Thyroid gland (tissue), 4 donors: ENCODE results near the gene TAAR9. TPM values are rescaled to one million over a fixed set of nuclear protein-coding genes. Genes with fewer than 3 reads are reported as not detected.
"Not testable (repeated sequence)": the region's sequence is repeated elsewhere in the genome, so short reads cannot be mapped to it uniquely, and the experiment has no call there.

Experiments
- DNase-seq, 2 donors: peaks; one replicate each; pipeline ENCODE4 v3.0.0-alpha.2; 2019
- H3K27ac ChIP-seq, 3 donors: fragments of 200-600 bp; sonication (generic); 1 replicate in 2 of 3; 2 replicates in 1 of 3; pipeline ENCODE4 v1.5.1; 2016 to 2019; ENCODE audit warnings: mild to moderate bottlenecking in 1 of 3, moderate library complexity in 1 of 3
- H3K27me3 ChIP-seq: fragments of 200-600 bp; sonication (generic); one replicate; pipeline ENCODE4 v1.5.1; 2019
- H3K36me3 ChIP-seq, 2 donors: fragments of 200-600 bp; sonication (generic); one replicate each; pipeline ENCODE4 v1.5.1; 2016 to 2019
- H3K4me1 ChIP-seq, 2 donors: fragments of 200-600 bp; sonication (generic); one replicate each; pipeline ENCODE4 v1.5.1; 2017 to 2019
- H3K4me3 ChIP-seq, 3 donors: fragments of 200-600 bp; sonication (generic); replicated peaks in 1 of 3; 1 replicate in 2 of 3; 2 replicates in 1 of 3; pipeline ENCODE4 v1.5.1; 2016; ENCODE audit warnings: mild to moderate bottlenecking in 1 of 3
- H3K9me3 ChIP-seq: fragments of 200-600 bp; sonication (generic); one replicate; pipeline ENCODE4 v1.5.1; 2017
- POLR2A ChIP-seq, 2 donors: fragments of 450-650 bp; IDR thresholded peaks; one replicate each; pipeline ENCODE4 v1.6.1; 2017; ENCODE audit warnings: antibody characterized with exemption in 2 of 2, mild to moderate bottlenecking in 2 of 2, moderate library complexity in 1 of 2
- WGBS, 2 donors: methylation state at CpG; one replicate each; pipeline ENCODE4 v1.1.5; 2017; 5-methylcytosine and 5-hydroxymethylcytosine counted together
- intact Hi-C: fragments of 100-400 bp; cut with DNase I; formaldehyde crosslinking; loops from one replicate; pipeline ENCODE4 v1.15.1; 2023
- total RNA-seq, 4 donors: library from RNA; depleted of rRNA; stranded (reverse); fragments of >200 nt; gene quantifications; one replicate each; pipeline ENCODE4 v1.2.3, GENCODE V29; 2016
- TF ChIP-seq, protein P1 (sequence below), 6 experiments: fragments of 200-600 bp in 3 of 6; fragments of 450-650 bp in 3 of 6; sonication (generic) in 3 of 6; IDR thresholded peaks; one replicate each; pipeline ENCODE4 v1.5.1; 2016 to 2019; ENCODE audit warnings: antibody characterized with exemption in 6 of 6, mild to moderate bottlenecking in 2 of 6, inconsistent platforms in 1 of 6, moderate library complexity in 1 of 6

Gene TAAR9
- total RNA-seq, 4 donors from 2014 or later = not detected

GRCh38 chr6:132526461-132526860 is 11.6 kb upstream of the TAAR9 start:
- Histone ChIP-seq H3K9me3 (no peaks in the 10 kb centered on the region), H3K27ac (no peak overlapping the region), H3K27me3 (peaks cover 3% of the 10 kb centered on the region), H3K4me3 (no peak overlapping the region), H3K4me1 (no peaks in the 10 kb centered on the region), H3K36me3 (no peaks in the 10 kb centered on the region)
- WGBS, 2 donors = 59 to 79% methylated on average over 2 of the region's 2 CpGs
- DNase-seq = no peak
- TF ChIP-seq, protein P1, sequence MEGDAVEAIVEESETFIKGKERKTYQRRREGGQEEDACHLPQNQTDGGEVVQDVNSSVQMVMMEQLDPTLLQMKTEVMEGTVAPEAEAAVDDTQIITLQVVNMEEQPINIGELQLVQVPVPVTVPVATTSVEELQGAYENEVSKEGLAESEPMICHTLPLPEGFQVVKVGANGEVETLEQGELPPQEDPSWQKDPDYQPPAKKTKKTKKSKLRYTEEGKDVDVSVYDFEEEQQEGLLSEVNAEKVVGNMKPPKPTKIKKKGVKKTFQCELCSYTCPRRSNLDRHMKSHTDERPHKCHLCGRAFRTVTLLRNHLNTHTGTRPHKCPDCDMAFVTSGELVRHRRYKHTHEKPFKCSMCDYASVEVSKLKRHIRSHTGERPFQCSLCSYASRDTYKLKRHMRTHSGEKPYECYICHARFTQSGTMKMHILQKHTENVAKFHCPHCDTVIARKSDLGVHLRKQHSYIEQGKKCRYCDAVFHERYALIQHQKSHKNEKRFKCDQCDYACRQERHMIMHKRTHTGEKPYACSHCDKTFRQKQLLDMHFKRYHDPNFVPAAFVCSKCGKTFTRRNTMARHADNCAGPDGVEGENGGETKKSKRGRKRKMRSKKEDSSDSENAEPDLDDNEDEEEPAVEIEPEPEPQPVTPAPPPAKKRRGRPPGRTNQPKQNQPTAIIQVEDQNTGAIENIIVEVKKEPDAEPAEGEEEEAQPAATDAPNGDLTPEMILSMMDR (IDR thresholded peaks at IDR 0.05) = no peak
- no peak for TF ChIP-seq POLR2A (IDR thresholded peaks at IDR 0.05)
- intact Hi-C loops = no loop called here

- Histone ChIP-seq H3K4me3 (no peak overlapping the region), H3K9me3 (no peaks in the 10 kb centered on the region), H3K27me3 (peaks cover 3% of the 10 kb centered on the region), H3K27ac (no peak overlapping the region), H3K4me1 (no peaks in the 10 kb centered on the region), H3K36me3 (no peaks in the 10 kb centered on the region)
- TF ChIP-seq POLR2A (IDR thresholded peaks at IDR 0.05) = no peak
- TF ChIP-seq, protein P1 (IDR thresholded peaks at IDR 0.05) = no peak
- DNase-seq = no peak
- 83 to 90% methylated on average over 6 of the region's 6 CpGs for WGBS, 2 donors
- intact Hi-C loops = no loop called here
Measured at GRCh38 chr6:132527791-132528190, 10.3 kb upstream of the TAAR9 start.

- no peak for TF ChIP-seq POLR2A (IDR thresholded peaks at IDR 0.05)
- TF ChIP-seq, protein P1 (IDR thresholded peaks at IDR 0.05) = peak; percentile 66 to 96 (median 74)
- Histone ChIP-seq H3K4me3 (no peak overlapping the region), H3K36me3 (no peaks in the 10 kb centered on the region), H3K9me3 (no peaks in the 10 kb centered on the region), H3K27ac (no peak overlapping the region), H3K4me1 (no peaks in the 10 kb centered on the region), H3K27me3 (peaks cover 3% of the 10 kb centered on the region)
- peak; percentile 23 to 54 for DNase-seq
- intact Hi-C loops = no loop called here
- WGBS, 2 donors = 10 to 13% methylated on average over 9 of the region's 9 CpGs
Measured at GRCh38 chr6:132530293-132530974, 7.6 kb upstream of the TAAR9 start.

DNA sequence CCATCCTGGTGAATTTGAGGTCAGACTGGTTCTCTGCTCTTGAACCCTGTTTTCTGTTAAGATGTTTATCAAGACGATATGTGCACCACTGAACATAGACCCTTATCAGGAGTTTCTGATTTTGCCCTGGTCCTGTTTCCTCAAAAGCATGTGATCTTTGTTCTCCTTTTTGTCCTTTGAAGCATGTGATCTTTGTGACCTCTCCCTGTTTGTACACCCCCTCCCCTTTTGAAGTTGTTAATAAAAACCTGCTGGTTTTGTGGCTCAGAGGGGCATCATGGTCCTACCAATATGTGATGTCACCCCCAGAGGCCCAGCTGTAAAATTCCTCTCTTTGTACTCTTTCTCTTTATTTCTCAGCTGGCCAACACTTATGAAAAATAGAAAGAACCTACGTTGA is 3.5 kb upstream of the TAAR9 start:
- H3K27me3 ChIP-seq, intact Hi-C loops, H3K36me3 ChIP-seq, DNase-seq, H3K9me3 ChIP-seq, H3K4me1 ChIP-seq, H3K27ac ChIP-seq, H3K4me3 ChIP-seq: not testable (repeated sequence)
- 83 to 89% methylated on average over 2 of the region's 2 CpGs for WGBS, 2 donors

DNA sequence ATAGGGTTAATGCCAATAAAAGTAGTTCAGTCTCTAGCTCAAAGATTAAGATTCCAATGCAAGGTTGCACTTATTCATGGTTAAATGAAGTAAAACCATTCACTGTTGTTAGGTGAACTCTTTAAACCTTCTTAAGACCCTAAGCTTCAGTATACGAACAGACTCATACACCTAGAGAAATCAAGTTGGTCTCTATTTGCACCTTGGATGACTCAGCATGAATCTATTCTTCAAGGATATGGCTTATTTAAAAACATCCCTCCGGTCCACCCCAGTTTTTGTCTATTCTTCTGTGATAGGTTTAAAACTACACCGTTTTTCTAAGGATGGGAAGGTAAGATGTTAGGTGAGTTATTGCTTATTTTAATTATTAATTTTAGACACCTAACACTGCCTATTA is 932 bp upstream of the TAAR9 start:
- 83 to 87% methylated on average over 3 of the region's 3 CpGs for WGBS, 2 donors
- no peaks in the 10 kb centered on the region for H3K27me3 ChIP-seq
- H3K4me3 ChIP-seq = no peak overlapping the region
- H3K36me3 ChIP-seq = no peaks in the 10 kb centered on the region
- no peak for DNase-seq
- intact Hi-C loops = no loop called here
- H3K4me1 ChIP-seq = no peaks in the 10 kb centered on the region
- H3K27ac ChIP-seq = no peak overlapping the region
- TF ChIP-seq, protein P1 (IDR thresholded peaks at IDR 0.05) = no peak
- TF ChIP-seq POLR2A (IDR thresholded peaks at IDR 0.05) = no peak
- no peaks in the 10 kb centered on the region for H3K9me3 ChIP-seq
